ENCODE data around the gene IGSF21. TPM values are rescaled to one million over a fixed set of nuclear protein-coding genes. Genes with fewer than 3 reads are reported as not detected.

IGSF21 gene
- total and polyA plus RNA-seq, 2 donors (not counting 1 experiment from before 2014, with no cell fraction given) = not detected

GRCh38 chr1:18339161-18339560, 231.6 kb downstream of the IGSF21 start:
- Histone ChIP-seq H3K79me2 (ENCODE audit: control insufficient read depth, insufficient read depth, low read length) (no peaks in the 10 kb centered on the region), H3K4me2 (replicated peaks; ENCODE audit: low read depth, low read length, poor library complexity, severe bottlenecking) (no peak overlapping the region), H3K27ac (ENCODE audit: low read length in 2 of 2) (no peak overlapping the region), H2AFZ (ENCODE audit: insufficient read depth, low read depth, low read length, poor library complexity, severe bottlenecking) (no peak overlapping the region), H4K20me1 (ENCODE audit: control insufficient read depth, insufficient read depth, low read length, poor library complexity, severe bottlenecking) (no peaks in the 10 kb centered on the region), H3K27me3 (replicated peaks in 1 of 4; ENCODE audit: control extremely low read depth in 1 of 4, control insufficient read depth in 3 of 4, insufficient read depth in 4 of 4, low read length in 3 of 4) (no peaks in the 10 kb centered on the region), H3K4me1 (ENCODE audit: control insufficient read depth in 2 of 2, insufficient read depth in 2 of 2, low read length in 2 of 2) (no peaks in the 10 kb centered on the region), H3K36me3 (replicated peaks in 1 of 2; ENCODE audit: control extremely low read depth in 1 of 2, control insufficient read depth in 1 of 2, extremely low read depth in 1 of 2, insufficient read depth in 2 of 2, low read length in 1 of 2) (no peaks in the 10 kb centered on the region), H3K9me3 (ENCODE audit: control extremely low read depth in 1 of 3, control insufficient read depth in 2 of 3, insufficient read depth in 1 of 3, low read length in 2 of 3) (no peaks in the 10 kb centered on the region), H3K9ac (ENCODE audit: low read length) (no peak overlapping the region), H3K4me3 (ENCODE audit: control extremely low read depth in 1 of 5, extremely low read depth in 1 of 5, insufficient read depth in 1 of 5, low read depth in 2 of 5, low read length in 4 of 5) (no peak overlapping the region)
- H3K4me1 Mint-ChIP-seq = no peaks in the 10 kb centered on the region
- H3K27me3 Mint-ChIP-seq = no peaks in the 10 kb centered on the region
- ATAC-seq (ENCODE audit: low read depth) (no peak), DNase-seq (no peak)
- TF ChIP-seq EZH2 (IDR thresholded peaks at IDR 0.05; ENCODE audit: borderline replicate concordance, insufficient read depth, low read depth, low read length, poor library complexity, severe bottlenecking) = no peak
- TF ChIP-seq, protein P1, sequence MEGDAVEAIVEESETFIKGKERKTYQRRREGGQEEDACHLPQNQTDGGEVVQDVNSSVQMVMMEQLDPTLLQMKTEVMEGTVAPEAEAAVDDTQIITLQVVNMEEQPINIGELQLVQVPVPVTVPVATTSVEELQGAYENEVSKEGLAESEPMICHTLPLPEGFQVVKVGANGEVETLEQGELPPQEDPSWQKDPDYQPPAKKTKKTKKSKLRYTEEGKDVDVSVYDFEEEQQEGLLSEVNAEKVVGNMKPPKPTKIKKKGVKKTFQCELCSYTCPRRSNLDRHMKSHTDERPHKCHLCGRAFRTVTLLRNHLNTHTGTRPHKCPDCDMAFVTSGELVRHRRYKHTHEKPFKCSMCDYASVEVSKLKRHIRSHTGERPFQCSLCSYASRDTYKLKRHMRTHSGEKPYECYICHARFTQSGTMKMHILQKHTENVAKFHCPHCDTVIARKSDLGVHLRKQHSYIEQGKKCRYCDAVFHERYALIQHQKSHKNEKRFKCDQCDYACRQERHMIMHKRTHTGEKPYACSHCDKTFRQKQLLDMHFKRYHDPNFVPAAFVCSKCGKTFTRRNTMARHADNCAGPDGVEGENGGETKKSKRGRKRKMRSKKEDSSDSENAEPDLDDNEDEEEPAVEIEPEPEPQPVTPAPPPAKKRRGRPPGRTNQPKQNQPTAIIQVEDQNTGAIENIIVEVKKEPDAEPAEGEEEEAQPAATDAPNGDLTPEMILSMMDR (IDR thresholded peaks at IDR 0.05) = no peak
- no peak overlapping the region for H3K27ac Mint-ChIP-seq
- H3K9me3 Mint-ChIP-seq (ENCODE audit: insufficient read depth) = no peaks in the 10 kb centered on the region
- POLR2A ChIA-PET = no interaction called here
- CTCF ChIA-PET = no interaction called here
- H3K4me3 Mint-ChIP-seq = no peak overlapping the region
- intact Hi-C loops (cut with micrococcal nuclease) = no loop called here
- WGBS (ENCODE audit: insufficient coverage) = 84% methylated on average over 8 of the region's 11 CpGs

GRCh38 chr1:18340158-18340764, 232.7 kb downstream of the IGSF21 start:
- Mint-ChIP-seq H3K9me3 (ENCODE audit: insufficient read depth) (no peaks in the 10 kb centered on the region), H3K4me1 (no peaks in the 10 kb centered on the region), H3K4me3 (no peak overlapping the region), H3K27me3 (no peaks in the 10 kb centered on the region), H3K27ac (no peak overlapping the region)
- Histone ChIP-seq H3K36me3 (replicated peaks in 1 of 2; ENCODE audit: control extremely low read depth in 1 of 2, control insufficient read depth in 1 of 2, extremely low read depth in 1 of 2, insufficient read depth in 2 of 2, low read length in 1 of 2) (no peaks in the 10 kb centered on the region), H3K9ac (ENCODE audit: low read length) (no peak overlapping the region), H3K4me2 (replicated peaks; ENCODE audit: low read depth, low read length, poor library complexity, severe bottlenecking) (no peak overlapping the region), H3K4me3 (ENCODE audit: control extremely low read depth in 1 of 5, extremely low read depth in 1 of 5, insufficient read depth in 1 of 5, low read depth in 2 of 5, low read length in 4 of 5) (no peak overlapping the region), H2AFZ (ENCODE audit: insufficient read depth, low read depth, low read length, poor library complexity, severe bottlenecking) (no peak overlapping the region), H3K27ac (ENCODE audit: low read length in 2 of 2) (no peak overlapping the region), H3K79me2 (ENCODE audit: control insufficient read depth, insufficient read depth, low read length) (no peaks in the 10 kb centered on the region), H3K4me1 (ENCODE audit: control insufficient read depth in 2 of 2, insufficient read depth in 2 of 2, low read length in 2 of 2) (no peaks in the 10 kb centered on the region), H4K20me1 (ENCODE audit: control insufficient read depth, insufficient read depth, low read length, poor library complexity, severe bottlenecking) (no peaks in the 10 kb centered on the region), H3K27me3 (replicated peaks in 1 of 4; ENCODE audit: control extremely low read depth in 1 of 4, control insufficient read depth in 3 of 4, insufficient read depth in 4 of 4, low read length in 3 of 4) (no peaks in the 10 kb centered on the region), H3K9me3 (ENCODE audit: control extremely low read depth in 1 of 3, control insufficient read depth in 2 of 3, insufficient read depth in 1 of 3, low read length in 2 of 3) (no peaks in the 10 kb centered on the region)
- DNase-seq = no peak
- WGBS (ENCODE audit: insufficient coverage) = 35% methylated on average over 2 of the region's 2 CpGs
- no peak for ATAC-seq (ENCODE audit: low read depth)
- intact Hi-C loops (cut with micrococcal nuclease) = no loop called here
- ChIA-PET POLR2A (no interaction called here), CTCF (no interaction called here)
- TF ChIP-seq, protein P1 (IDR thresholded peaks at IDR 0.05) = no peak
- no peak for TF ChIP-seq EZH2 (IDR thresholded peaks at IDR 0.05; ENCODE audit: borderline replicate concordance, insufficient read depth, low read depth, low read length, poor library complexity, severe bottlenecking)
